OCI-LY3 (cell line): ENCODE results near the gene ZNF155.

ENCODE experiments used
- H2AFZ ChIP-seq: fragments of 200-600, 300-600 bp; shearing (Covaris generic); 2 replicates; pipeline ENCODE4 v1.6.0; 2014; ENCODE audit warnings: antibody characterized with exemption, low read depth, low read length
- H3K27ac ChIP-seq: fragments of 200-600, 300-600 bp; sonication (generic); 2 replicates; pipeline ENCODE4 v1.5.1; 2014; ENCODE audit warnings: mild to moderate bottlenecking, low read length, moderate library complexity, mixed read lengths
- H3K27me3 ChIP-seq: fragments of 200-600, 300-600 bp; sonication (generic); 2 replicates; pipeline ENCODE4 v1.6.1; 2014; ENCODE audit warnings: low read depth, low read length, mixed read lengths
- H3K36me3 ChIP-seq: fragments of 200-600, 300-600 bp; sonication (generic); replicated peaks from 2 replicates; pipeline ENCODE3; 2014; ENCODE audit warnings: low read depth, low read length, mixed read lengths
- H3K4me1 ChIP-seq: fragments of 300-600, 200-600 bp; sonication (generic); 2 replicates; pipeline ENCODE4 v1.6.1; 2014; ENCODE audit warnings: low read length, mixed read lengths
- H3K4me2 ChIP-seq: fragments of 200-600, 300-600 bp; sonication (generic); 2 replicates; pipeline ENCODE4 v1.6.1; 2014; ENCODE audit warnings: low read length, mixed read lengths
- H3K4me3 ChIP-seq: fragments of 300-600, 200-600 bp; sonication (generic); 2 replicates; pipeline ENCODE4 v1.5.1; 2014; ENCODE audit warnings: antibody characterized with exemption, mild to moderate bottlenecking, low read length, moderate library complexity
- H3K79me2 ChIP-seq: fragments of 300-600, 200-600 bp; shearing (Covaris generic); 2 replicates; pipeline ENCODE4 v1.6.1; 2014; ENCODE audit warnings: mild to moderate bottlenecking, low read length, mixed read lengths
- H3K9ac ChIP-seq: fragments of 300-600, 200-600 bp; shearing (Covaris generic); 2 replicates; pipeline ENCODE4 v1.6.0; 2014; ENCODE audit warnings: mild to moderate bottlenecking, low read length, moderate library complexity
- H3K9me3 ChIP-seq: fragments of 200-600, 300-600 bp; shearing (Covaris generic); 2 replicates; pipeline ENCODE4 v1.6.1; 2014; ENCODE audit warnings: low read length, mixed read lengths; ENCODE audit not compliant: insufficient read depth
- H4K20me1 ChIP-seq: fragments of 200-600, 300-600 bp; sonication (generic); 2 replicates; pipeline ENCODE4 v1.6.1; 2016; ENCODE audit warnings: low read length, mixed read lengths; ENCODE audit not compliant: insufficient read depth
- EZH2phosphoT487 ChIP-seq: fragments of 200-600 bp; shearing (Covaris generic); IDR thresholded peaks from 2 replicates; pipeline ENCODE4 v1.6.1; 2018; ENCODE audit warnings: antibody characterized with exemption, mixed run types, low read depth
- TF ChIP-seq, protein P1 (sequence below): fragments of 200-600, 300-600 bp; sonication (generic); IDR thresholded peaks from 2 replicates; pipeline ENCODE4 v1.5.1; 2014; ENCODE audit warnings: antibody characterized with exemption, low read length, low read depth

The ZNF155 gene

GRCh38 chr19:44026622-44027021 lies 42.6 kb downstream of the ZNF155 start:
- no peak overlapping the region for H3K4me2 ChIP-seq
- no peak overlapping the region for H3K9ac ChIP-seq
- no peak overlapping the region for H2AFZ ChIP-seq
- H3K27me3 ChIP-seq, result no peaks in the 10 kb centered on the region
- TF ChIP-seq EZH2phosphoT487, result no peak
- TF ChIP-seq, protein P1, sequence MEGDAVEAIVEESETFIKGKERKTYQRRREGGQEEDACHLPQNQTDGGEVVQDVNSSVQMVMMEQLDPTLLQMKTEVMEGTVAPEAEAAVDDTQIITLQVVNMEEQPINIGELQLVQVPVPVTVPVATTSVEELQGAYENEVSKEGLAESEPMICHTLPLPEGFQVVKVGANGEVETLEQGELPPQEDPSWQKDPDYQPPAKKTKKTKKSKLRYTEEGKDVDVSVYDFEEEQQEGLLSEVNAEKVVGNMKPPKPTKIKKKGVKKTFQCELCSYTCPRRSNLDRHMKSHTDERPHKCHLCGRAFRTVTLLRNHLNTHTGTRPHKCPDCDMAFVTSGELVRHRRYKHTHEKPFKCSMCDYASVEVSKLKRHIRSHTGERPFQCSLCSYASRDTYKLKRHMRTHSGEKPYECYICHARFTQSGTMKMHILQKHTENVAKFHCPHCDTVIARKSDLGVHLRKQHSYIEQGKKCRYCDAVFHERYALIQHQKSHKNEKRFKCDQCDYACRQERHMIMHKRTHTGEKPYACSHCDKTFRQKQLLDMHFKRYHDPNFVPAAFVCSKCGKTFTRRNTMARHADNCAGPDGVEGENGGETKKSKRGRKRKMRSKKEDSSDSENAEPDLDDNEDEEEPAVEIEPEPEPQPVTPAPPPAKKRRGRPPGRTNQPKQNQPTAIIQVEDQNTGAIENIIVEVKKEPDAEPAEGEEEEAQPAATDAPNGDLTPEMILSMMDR, result no peak
- H3K4me1 ChIP-seq, result no peaks in the 10 kb centered on the region
- no peak overlapping the region for H3K27ac ChIP-seq
- peaks cover 44% of the 10 kb centered on the region for H3K36me3 ChIP-seq
- peaks cover 13% of the 10 kb centered on the region; the same call in 1 of the 2 replicates for H3K9me3 ChIP-seq
- H3K79me2 ChIP-seq, result no peaks in the 10 kb centered on the region
- H3K4me3 ChIP-seq, result no peak overlapping the region
- H4K20me1 ChIP-seq, result no peaks in the 10 kb centered on the region

DNA sequence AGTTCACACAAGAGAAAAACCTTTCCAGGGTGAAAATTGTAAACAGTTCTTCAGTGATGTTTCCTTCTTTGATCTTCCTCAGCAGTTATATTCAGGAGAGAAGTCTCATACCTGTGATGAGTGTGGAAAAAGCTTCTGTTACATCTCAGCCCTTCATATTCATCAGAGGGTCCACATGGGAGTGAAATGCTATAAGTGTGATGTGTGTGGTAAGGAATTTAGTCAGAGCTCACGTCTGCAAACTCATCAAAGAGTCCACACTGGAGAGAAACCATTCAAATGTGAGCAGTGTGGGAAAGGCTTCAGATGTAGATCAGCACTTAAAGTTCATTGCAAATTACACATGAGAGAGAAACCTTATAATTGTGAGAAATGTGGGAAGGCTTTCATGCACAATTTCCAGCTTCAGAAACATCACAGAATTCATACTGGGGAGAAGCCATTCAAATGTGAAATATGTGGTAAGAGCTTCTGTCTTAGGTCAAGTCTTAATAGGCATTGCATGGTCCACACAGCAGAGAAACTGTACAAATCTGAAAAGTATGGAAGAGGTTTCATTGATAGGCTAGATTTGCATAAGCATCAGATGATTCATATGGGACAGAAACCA lies 48.1 kb downstream of the ZNF155 start:
- TF ChIP-seq, protein P1, result no peak
- no peak for TF ChIP-seq EZH2phosphoT487
- Histone ChIP-seq H3K27ac (no peak overlapping the region), H3K27me3 (no peaks in the 10 kb centered on the region), H3K4me3 (no peak overlapping the region), H3K4me2 (no peak overlapping the region), H3K9ac (no peak overlapping the region), H2AFZ (no peak overlapping the region), H3K79me2 (no peaks in the 10 kb centered on the region), H3K36me3 (peaks cover 50% of the 10 kb centered on the region), H4K20me1 (no peaks in the 10 kb centered on the region), H3K9me3 (peaks cover 21% of the 10 kb centered on the region), H3K4me1 (no peaks in the 10 kb centered on the region)

DNA sequence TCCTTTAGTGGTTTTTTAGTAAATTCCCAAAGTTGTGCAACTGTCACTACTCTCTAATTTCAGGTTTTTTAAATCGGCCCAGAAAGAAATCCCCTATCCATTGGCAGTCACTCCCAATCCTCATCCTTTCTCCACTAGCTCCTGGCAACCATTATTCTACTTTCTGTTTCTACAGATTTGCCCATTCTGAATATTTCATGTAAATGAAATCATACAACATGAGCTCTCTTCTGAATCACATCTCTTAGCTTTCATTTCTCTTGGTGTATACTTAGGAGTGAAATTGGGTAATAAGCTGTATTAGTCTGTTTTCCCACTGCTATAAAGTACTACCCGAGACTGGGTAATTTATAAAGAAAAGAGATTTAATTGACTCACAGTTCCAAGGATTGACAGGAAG lies 58.2 kb downstream of the ZNF155 start:
- Histone ChIP-seq H4K20me1 (no peaks in the 10 kb centered on the region), H3K4me3 (no peak overlapping the region), H3K27me3 (no peaks in the 10 kb centered on the region), H3K4me2 (no peak overlapping the region), H3K4me1 (no peaks in the 10 kb centered on the region), H3K9me3 (peaks cover 2% of the 10 kb centered on the region; the same call in 1 of the 2 replicates), H3K79me2 (no peaks in the 10 kb centered on the region), H3K36me3 (no peaks in the 10 kb centered on the region), H3K9ac (no peak overlapping the region), H2AFZ (no peak overlapping the region), H3K27ac (no peak overlapping the region)
- TF ChIP-seq, protein P1, result no peak
- no peak for TF ChIP-seq EZH2phosphoT487
